Progenitor cell of endocrine pancreas (in vitro differentiated cells): Measurements from ENCODE around the gene NUDT2. TPM values are rescaled to one million over a fixed set of nuclear protein-coding genes. Genes with fewer than 3 reads are reported as not detected.
A peak's percentile ranks its signal among the peaks of the same experiment; 100 is the strongest.

ENCODE experiments used
- DNase-seq: peaks from one replicate; pipeline ENCODE4 v3.0.0; 2021; ENCODE audit warnings: low spot score; ENCODE audit not compliant: unreplicated experiment
- H3K27ac Mint-ChIP-seq: 2 replicates; pipeline ENCODE4 v1.8.0; 2021; ENCODE audit warnings: mild to moderate bottlenecking, moderate library complexity, mixed read lengths
- H3K27me3 Mint-ChIP-seq: 2 replicates; pipeline ENCODE4 v1.8.0; 2021; ENCODE audit warnings: mixed read lengths
- H3K36me3 Mint-ChIP-seq: 2 replicates; pipeline ENCODE4 v1.8.0; 2022; ENCODE audit warnings: mixed read lengths; ENCODE audit not compliant: insufficient read depth
- H3K4me1 Mint-ChIP-seq: 2 replicates; pipeline ENCODE4 v1.8.0; 2021; ENCODE audit warnings: low read depth, mixed read lengths
- H3K4me3 Mint-ChIP-seq: 2 replicates; pipeline ENCODE4 v1.8.0; 2021; ENCODE audit warnings: low read depth, mild to moderate bottlenecking, moderate library complexity, mixed read lengths
- H3K9me3 Mint-ChIP-seq: 2 replicates; pipeline ENCODE4 v1.8.0; 2021; ENCODE audit warnings: low read depth, mixed read lengths
- CTCF ChIP-seq: fragments of 200-600 bp; sonication (generic); IDR thresholded peaks from one replicate; pipeline ENCODE4 v1.5.0; 2021; ENCODE audit warnings: antibody characterized with exemption, mild to moderate bottlenecking; ENCODE audit not compliant: unreplicated experiment
- total RNA-seq: library from RNA; stranded (reverse); gene quantifications from 2 replicates; pipeline ENCODE4 v1.2.1, GENCODE V29; 2021

Gene NUDT2
- total RNA-seq, 1 donor from 2014 or later = 21.1 TPM

GRCh38 chr9:34369636-34370035 is 40.3 kb downstream of the NUDT2 start:
- H3K4me1 Mint-ChIP-seq = peaks cover 3% of the 10 kb centered on the region
- H3K9me3 Mint-ChIP-seq = peaks cover 3% of the 10 kb centered on the region
- no peaks in the 10 kb centered on the region for H3K27me3 Mint-ChIP-seq
- no peak overlapping the region for H3K27ac Mint-ChIP-seq
- no peak overlapping the region for H3K4me3 Mint-ChIP-seq
- peaks cover 24% of the 10 kb centered on the region for H3K36me3 Mint-ChIP-seq
- no peak for TF ChIP-seq CTCF
- DNase-seq = no peak

GRCh38 chr9:34370335-34370969 is 41.1 kb downstream of the NUDT2 start:
- no peak overlapping the region for H3K27ac Mint-ChIP-seq
- TF ChIP-seq CTCF = no peak
- no peak for DNase-seq
- no peak overlapping the region for H3K4me3 Mint-ChIP-seq
- no peaks in the 10 kb centered on the region for H3K27me3 Mint-ChIP-seq
- peaks cover 24% of the 10 kb centered on the region for H3K36me3 Mint-ChIP-seq
- peaks cover 10% of the 10 kb centered on the region for H3K4me1 Mint-ChIP-seq
- peaks cover 3% of the 10 kb centered on the region for H3K9me3 Mint-ChIP-seq

- H3K27ac Mint-ChIP-seq = no peak overlapping the region
- no peak for TF ChIP-seq CTCF
- peaks cover 24% of the 10 kb centered on the region for H3K36me3 Mint-ChIP-seq
- peaks cover 3% of the 10 kb centered on the region for H3K9me3 Mint-ChIP-seq
- H3K4me1 Mint-ChIP-seq = peaks cover 18% of the 10 kb centered on the region
- H3K4me3 Mint-ChIP-seq = no peak overlapping the region
- H3K27me3 Mint-ChIP-seq = no peaks in the 10 kb centered on the region
- DNase-seq = no peak
Observed at GRCh38 chr9:34370970-34371880, 41.9 kb downstream of the NUDT2 start.

- no peak for DNase-seq
- H3K27me3 Mint-ChIP-seq = no peaks in the 10 kb centered on the region
- no peaks in the 10 kb centered on the region for H3K9me3 Mint-ChIP-seq
- TF ChIP-seq CTCF = no peak
- peaks cover 19% of the 10 kb centered on the region for H3K4me1 Mint-ChIP-seq
- peaks cover 20% of the 10 kb centered on the region for H3K36me3 Mint-ChIP-seq
- no peak overlapping the region for H3K4me3 Mint-ChIP-seq
- H3K27ac Mint-ChIP-seq = no peak overlapping the region
Observed at GRCh38 chr9:34371886-34372466, 42.6 kb downstream of the NUDT2 start.

GRCh38 chr9:34372467-34373011 is 43.2 kb downstream of the NUDT2 start:
- Mint-ChIP-seq H3K4me3 (no peak overlapping the region), H3K27ac (peak overlapping the region; percentile 29), H3K4me1 (peaks cover 20% of the 10 kb centered on the region), H3K27me3 (no peaks in the 10 kb centered on the region), H3K36me3 (peaks cover 20% of the 10 kb centered on the region), H3K9me3 (no peaks in the 10 kb centered on the region)
- no peak for DNase-seq
- TF ChIP-seq CTCF = no peak
